Mammary epithelial cell (primary cell): ENCODE data around the gene AKAP13.

ENCODE experiments used
- EZH2 ChIP-seq: IDR thresholded peaks from 2 replicates; pipeline ENCODE4 v1.6.1; 2012; ENCODE audit warnings: low read length, inconsistent platforms, borderline replicate concordance
- TF ChIP-seq, protein P1 (sequence below), 2 donors: IDR thresholded peaks in 1 of 2; conservative IDR thresholded peaks in 1 of 2; 2 replicates each; pipeline ENCODE4 v1.5.1; 2011 to 2012; ENCODE audit warnings: inconsistent platforms in 2 of 2, low read length in 2 of 2, mild to moderate bottlenecking in 2 of 2, control low read depth in 1 of 2, low read depth in 1 of 2; ENCODE audit not compliant: insufficient read depth in 1 of 2; ENCODE audit errors: extremely low read depth in 1 of 2

DNA sequence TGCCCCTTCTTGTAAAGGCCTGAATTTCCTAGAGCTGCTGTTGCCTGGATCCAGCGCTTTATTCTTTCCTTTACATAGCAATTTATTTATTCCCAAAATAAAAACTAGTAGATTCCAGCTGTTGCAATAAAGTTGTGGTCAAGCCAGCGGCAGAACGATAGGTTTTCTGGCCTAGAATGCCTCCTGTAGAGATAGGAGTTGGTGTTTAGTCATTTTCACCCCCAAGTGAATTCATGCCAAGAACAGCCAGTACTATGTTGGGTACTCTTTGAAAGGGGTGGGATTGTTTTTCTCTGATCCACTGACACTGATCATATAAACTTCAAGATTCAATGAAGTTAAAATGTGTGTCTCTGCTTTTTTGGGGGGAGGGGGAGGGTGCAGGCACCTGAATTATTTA, 344.6 kb downstream of the AKAP13 start:
- TF ChIP-seq, protein P1, sequence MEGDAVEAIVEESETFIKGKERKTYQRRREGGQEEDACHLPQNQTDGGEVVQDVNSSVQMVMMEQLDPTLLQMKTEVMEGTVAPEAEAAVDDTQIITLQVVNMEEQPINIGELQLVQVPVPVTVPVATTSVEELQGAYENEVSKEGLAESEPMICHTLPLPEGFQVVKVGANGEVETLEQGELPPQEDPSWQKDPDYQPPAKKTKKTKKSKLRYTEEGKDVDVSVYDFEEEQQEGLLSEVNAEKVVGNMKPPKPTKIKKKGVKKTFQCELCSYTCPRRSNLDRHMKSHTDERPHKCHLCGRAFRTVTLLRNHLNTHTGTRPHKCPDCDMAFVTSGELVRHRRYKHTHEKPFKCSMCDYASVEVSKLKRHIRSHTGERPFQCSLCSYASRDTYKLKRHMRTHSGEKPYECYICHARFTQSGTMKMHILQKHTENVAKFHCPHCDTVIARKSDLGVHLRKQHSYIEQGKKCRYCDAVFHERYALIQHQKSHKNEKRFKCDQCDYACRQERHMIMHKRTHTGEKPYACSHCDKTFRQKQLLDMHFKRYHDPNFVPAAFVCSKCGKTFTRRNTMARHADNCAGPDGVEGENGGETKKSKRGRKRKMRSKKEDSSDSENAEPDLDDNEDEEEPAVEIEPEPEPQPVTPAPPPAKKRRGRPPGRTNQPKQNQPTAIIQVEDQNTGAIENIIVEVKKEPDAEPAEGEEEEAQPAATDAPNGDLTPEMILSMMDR (conservative IDR thresholded peaks at IDR 0.05 in 1 of 2, IDR thresholded peaks at IDR 0.05 in 1 of 2; ENCODE audit: extremely low read depth in 1 of 2, insufficient read depth in 1 of 2, low read depth in 1 of 2, low read length in 2 of 2), result no peak
- no peak for TF ChIP-seq EZH2
